Endothelial cell (in vitro differentiated cells): ENCODE measurements around the gene TREX2. TPM values are rescaled to one million over a fixed set of nuclear protein-coding genes. Genes with fewer than 3 reads are reported as not detected.

Source experiments
- DNase-seq: peaks from one replicate; pipeline ENCODE4 v3.0.0; 2021; ENCODE audit warnings: low spot score
- H3K27ac Mint-ChIP-seq: one replicate; pipeline ENCODE4 v1.8.0; 2021; ENCODE audit warnings: mixed read lengths, inconsistent platforms; ENCODE audit not compliant: unreplicated experiment
- H3K27me3 Mint-ChIP-seq: one replicate; pipeline ENCODE4 v1.8.0; 2021; ENCODE audit warnings: mild to moderate bottlenecking, moderate library complexity, mixed read lengths, inconsistent platforms; ENCODE audit not compliant: unreplicated experiment
- H3K36me3 Mint-ChIP-seq: one replicate; pipeline ENCODE4 v1.8.0; 2021; ENCODE audit warnings: mild to moderate bottlenecking, low read depth, mixed read lengths, inconsistent platforms; ENCODE audit not compliant: unreplicated experiment
- H3K4me1 Mint-ChIP-seq: one replicate; pipeline ENCODE4 v1.8.0; 2021; ENCODE audit warnings: mild to moderate bottlenecking, mixed read lengths, inconsistent platforms; ENCODE audit not compliant: unreplicated experiment
- H3K4me3 Mint-ChIP-seq: one replicate; pipeline ENCODE4 v1.8.0; 2021; ENCODE audit warnings: mild to moderate bottlenecking, mixed read lengths, inconsistent platforms; ENCODE audit not compliant: unreplicated experiment
- H3K9me3 Mint-ChIP-seq: one replicate; pipeline ENCODE4 v1.8.0; 2021; ENCODE audit warnings: mixed read lengths, inconsistent platforms; ENCODE audit not compliant: unreplicated experiment
- total RNA-seq: library from RNA; stranded (reverse); fragmentation: NEBNext Ultra II Directional; extraction: Animal tissue kit (Norgen Biotek cat#: 25700); gene quantifications from one replicate; pipeline ENCODE4 v1.2.1, GENCODE V29; 2021; ENCODE audit not compliant: unreplicated experiment
- TF ChIP-seq, protein P1 (sequence below): fragments of 200-600 bp; sonication (generic); IDR thresholded peaks from one replicate; pipeline ENCODE4 v1.5.0; 2021; ENCODE audit warnings: antibody characterized with exemption; ENCODE audit not compliant: unreplicated experiment

The TREX2 gene
- total RNA-seq, 1 donor from 2014 or later = 1.5 TPM

DNA sequence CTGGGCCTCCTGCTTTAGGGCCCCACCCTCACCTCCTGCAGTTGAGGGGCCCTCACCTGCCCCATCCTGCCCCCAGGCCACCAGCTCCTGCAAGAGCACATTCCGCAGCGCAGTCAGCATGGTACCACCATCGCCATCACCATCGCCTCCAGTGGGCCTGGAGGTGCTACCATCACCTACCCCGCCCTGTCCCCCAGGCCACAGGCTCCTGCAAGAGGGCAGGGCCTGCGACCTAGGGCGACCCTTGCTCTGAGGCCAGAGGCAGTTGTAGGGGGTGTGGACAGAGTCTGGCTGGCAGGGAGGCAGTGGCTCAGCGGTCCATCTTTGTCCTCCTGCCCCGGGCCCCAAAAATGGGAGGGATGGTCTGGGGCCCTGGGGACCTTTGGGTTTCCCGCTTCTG, 28.4 kb upstream of the TREX2 start:
- Mint-ChIP-seq H3K27ac (no peak overlapping the region), H3K4me3 (no peak overlapping the region), H3K27me3 (peaks cover 6% of the 10 kb centered on the region), H3K36me3 (no peaks in the 10 kb centered on the region), H3K4me1 (peaks cover 22% of the 10 kb centered on the region), H3K9me3 (no peaks in the 10 kb centered on the region)
- DNase-seq = no peak
- TF ChIP-seq, protein P1, sequence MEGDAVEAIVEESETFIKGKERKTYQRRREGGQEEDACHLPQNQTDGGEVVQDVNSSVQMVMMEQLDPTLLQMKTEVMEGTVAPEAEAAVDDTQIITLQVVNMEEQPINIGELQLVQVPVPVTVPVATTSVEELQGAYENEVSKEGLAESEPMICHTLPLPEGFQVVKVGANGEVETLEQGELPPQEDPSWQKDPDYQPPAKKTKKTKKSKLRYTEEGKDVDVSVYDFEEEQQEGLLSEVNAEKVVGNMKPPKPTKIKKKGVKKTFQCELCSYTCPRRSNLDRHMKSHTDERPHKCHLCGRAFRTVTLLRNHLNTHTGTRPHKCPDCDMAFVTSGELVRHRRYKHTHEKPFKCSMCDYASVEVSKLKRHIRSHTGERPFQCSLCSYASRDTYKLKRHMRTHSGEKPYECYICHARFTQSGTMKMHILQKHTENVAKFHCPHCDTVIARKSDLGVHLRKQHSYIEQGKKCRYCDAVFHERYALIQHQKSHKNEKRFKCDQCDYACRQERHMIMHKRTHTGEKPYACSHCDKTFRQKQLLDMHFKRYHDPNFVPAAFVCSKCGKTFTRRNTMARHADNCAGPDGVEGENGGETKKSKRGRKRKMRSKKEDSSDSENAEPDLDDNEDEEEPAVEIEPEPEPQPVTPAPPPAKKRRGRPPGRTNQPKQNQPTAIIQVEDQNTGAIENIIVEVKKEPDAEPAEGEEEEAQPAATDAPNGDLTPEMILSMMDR = no peak

DNA sequence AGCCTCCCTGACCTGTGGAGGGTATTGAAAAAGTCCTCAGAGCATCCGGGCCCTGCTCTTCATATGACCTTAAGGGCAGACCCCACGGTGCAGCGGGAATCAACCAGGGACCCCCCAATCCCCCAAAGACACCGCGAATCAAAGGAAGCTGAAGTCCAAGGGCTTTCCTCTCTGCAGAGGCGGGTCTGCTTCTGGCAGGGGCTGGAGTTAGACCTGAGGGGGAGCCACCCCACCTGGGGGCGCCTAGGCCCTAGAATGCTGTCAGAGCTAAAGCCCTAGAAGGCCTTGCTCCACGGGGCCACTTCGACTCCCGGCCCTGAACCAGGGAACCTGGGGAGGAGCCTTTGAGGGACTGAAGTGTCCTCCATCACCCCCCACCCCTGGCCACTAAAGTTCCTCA, 27.3 kb upstream of the TREX2 start:
- Mint-ChIP-seq H3K4me1 (peaks cover 23% of the 10 kb centered on the region), H3K4me3 (no peak overlapping the region), H3K9me3 (no peaks in the 10 kb centered on the region), H3K27ac (no peak overlapping the region), H3K27me3 (peaks cover 6% of the 10 kb centered on the region), H3K36me3 (no peaks in the 10 kb centered on the region)
- TF ChIP-seq, protein P1 = no peak
- no peak for DNase-seq

DNA sequence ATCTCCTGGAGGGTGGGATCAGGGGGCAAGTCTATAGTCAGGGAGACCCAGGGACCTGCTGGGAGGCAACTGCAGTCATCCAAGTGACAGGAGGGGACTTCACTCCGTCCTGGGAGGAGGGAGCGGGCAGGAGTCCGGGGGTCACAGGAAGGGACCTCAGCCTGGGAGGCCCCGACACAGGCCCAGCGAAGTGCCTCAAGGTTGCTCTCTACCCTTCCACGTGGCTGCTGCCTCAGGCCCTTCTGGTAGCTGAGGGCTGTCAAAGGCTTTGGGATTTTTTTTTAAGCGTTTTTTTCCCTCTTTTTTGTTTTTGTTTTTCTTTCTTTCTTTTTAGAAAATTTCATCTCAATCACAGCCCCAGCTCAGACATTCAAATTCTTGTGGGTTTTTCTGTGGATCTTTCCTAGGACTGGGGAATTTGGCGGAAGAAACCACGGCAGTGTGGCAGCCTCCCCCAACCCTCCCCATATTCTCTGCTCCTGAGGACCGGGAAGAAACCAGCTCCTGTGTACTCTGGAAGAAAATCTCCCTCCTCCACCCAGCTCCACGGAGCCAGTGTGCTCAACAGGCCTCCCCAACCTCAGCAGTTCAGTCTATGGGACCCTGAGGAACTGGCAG, 25.9 kb upstream of the TREX2 start:
- peaks cover 23% of the 10 kb centered on the region for H3K4me1 Mint-ChIP-seq
- no peak overlapping the region for H3K27ac Mint-ChIP-seq
- no peaks in the 10 kb centered on the region for H3K36me3 Mint-ChIP-seq
- TF ChIP-seq, protein P1 = no peak
- H3K9me3 Mint-ChIP-seq = no peaks in the 10 kb centered on the region
- H3K27me3 Mint-ChIP-seq = peaks cover 7% of the 10 kb centered on the region
- no peak for DNase-seq
- H3K4me3 Mint-ChIP-seq = no peak overlapping the region

DNA sequence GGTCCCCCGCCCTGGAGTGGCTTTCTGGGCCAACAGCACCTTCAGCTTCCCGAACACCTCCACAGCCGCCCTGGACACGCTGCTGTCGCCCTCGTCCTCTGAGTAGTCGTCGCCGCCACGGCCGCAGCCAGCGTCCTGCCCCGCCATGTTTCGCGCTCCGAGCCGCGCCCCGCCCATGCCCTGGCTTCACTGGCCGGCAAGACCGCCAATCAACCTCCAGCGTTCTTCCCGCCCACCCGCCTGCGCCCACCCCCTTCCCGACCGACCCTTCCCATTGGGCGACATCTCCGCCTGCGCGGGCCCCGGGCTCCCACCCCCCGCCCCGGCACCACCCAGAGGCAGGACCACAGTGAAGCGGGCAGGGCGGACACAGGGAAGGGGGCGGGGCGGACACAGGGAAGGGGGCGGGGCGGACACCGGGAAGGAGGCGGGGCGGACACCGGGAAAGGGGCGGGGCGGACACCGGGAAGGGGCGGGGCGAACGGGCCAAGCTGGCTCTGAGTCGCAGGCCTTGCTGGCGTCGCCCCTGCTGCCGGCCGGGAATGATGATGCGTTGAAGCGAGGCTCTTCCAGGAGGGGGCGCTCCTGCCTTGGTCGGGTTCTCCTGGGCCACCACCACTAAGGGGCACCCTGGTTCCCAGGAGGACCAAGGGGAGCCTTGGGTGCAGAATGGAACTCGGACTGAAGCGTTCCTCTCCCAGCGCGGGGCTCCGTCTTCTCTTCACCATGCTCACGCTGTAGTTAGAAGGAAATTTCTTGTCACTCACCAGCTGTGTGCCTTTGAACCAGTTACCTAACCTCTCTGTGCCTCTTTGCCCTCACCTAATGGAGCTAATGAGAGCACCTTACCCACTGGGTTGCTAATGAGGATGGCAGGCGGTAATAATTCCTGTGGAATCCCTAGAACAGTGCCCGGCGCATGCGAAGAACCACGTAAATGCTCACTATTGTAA, 24.8 kb upstream of the TREX2 start, which contains the start of gene HAUS7:
TSS of gene HAUS7 (minus strand) at position 166 of the 953 bp plus-strand sequence. CDS start at position 147, 19 bp downstream.
- H3K4me1 Mint-ChIP-seq = peaks cover 15% of the 10 kb centered on the region
- H3K36me3 Mint-ChIP-seq = no peaks in the 10 kb centered on the region
- H3K9me3 Mint-ChIP-seq = no peaks in the 10 kb centered on the region
- TF ChIP-seq, protein P1 = peak; percentile 52
- peak within 1 kb of the TSS; percentile 86 for H3K4me3 Mint-ChIP-seq
- peaks cover 7% of the 10 kb centered on the region for H3K27me3 Mint-ChIP-seq
- DNase-seq = peak; percentile 86
- no peak within 1 kb of the TSS for H3K27ac Mint-ChIP-seq
